ENCODE results near the gene RTEL1.

Gene RTEL1

GRCh38 chr20:63653041-63653973, 4.8 kb upstream of the RTEL1 start, which contains the start of gene STMN3:
STMN3 (minus strand) TSS chr20:63653424; CDS start chr20:63653345, 79 bp downstream.
- no peaks in the 10 kb centered on the region for H3K36me3 ChIP-seq (replicated peaks)
- peak; percentile 72 for DNase-seq
- no peak within 1 kb of the TSS for H3K27ac ChIP-seq
- TF ChIP-seq CTCF (IDR thresholded peaks at IDR 0.05; ENCODE audit: low read depth, low read length, missing control alignments): no peak
- H3K4me3 ChIP-seq (ENCODE audit: low read depth, low read length): peak within 1 kb of the TSS; percentile 49
- in situ Hi-C loops (cut with HindIII; ENCODE audit: low pct_ligation_motif_present, low sequenced_read_pairs): no loop called here
- no peaks in the 10 kb centered on the region for H3K27me3 ChIP-seq (replicated peaks)

GRCh38 chr20:63653974-63654668, 4.0 kb upstream of the RTEL1 start:
- no peak for TF ChIP-seq CTCF (IDR thresholded peaks at IDR 0.05; ENCODE audit: low read depth, low read length, missing control alignments)
- Histone ChIP-seq H3K27me3 (replicated peaks) (no peaks in the 10 kb centered on the region), H3K36me3 (replicated peaks) (no peaks in the 10 kb centered on the region), H3K4me3 (ENCODE audit: low read depth, low read length) (no peak overlapping the region), H3K27ac (no peak overlapping the region)
- no peak for DNase-seq
- in situ Hi-C loops (cut with HindIII; ENCODE audit: low pct_ligation_motif_present, low sequenced_read_pairs): no loop called here

GRCh38 chr20:63655249-63655648, 2.9 kb upstream of the RTEL1 start:
- Histone ChIP-seq H3K4me3 (ENCODE audit: low read depth, low read length) (no peak overlapping the region), H3K27ac (no peak overlapping the region), H3K36me3 (replicated peaks) (no peaks in the 10 kb centered on the region), H3K27me3 (replicated peaks) (no peaks in the 10 kb centered on the region)
- TF ChIP-seq CTCF (IDR thresholded peaks at IDR 0.05; ENCODE audit: low read depth, low read length, missing control alignments): no peak
- in situ Hi-C loops (cut with HindIII; ENCODE audit: low pct_ligation_motif_present, low sequenced_read_pairs): no loop called here
- no peak for DNase-seq

- TF ChIP-seq CTCF (IDR thresholded peaks at IDR 0.05; ENCODE audit: low read depth, low read length, missing control alignments): no peak
- Histone ChIP-seq H3K36me3 (replicated peaks) (no peaks in the 10 kb centered on the region), H3K27ac (no peak overlapping the region), H3K4me3 (ENCODE audit: low read depth, low read length) (no peak overlapping the region), H3K27me3 (replicated peaks) (no peaks in the 10 kb centered on the region)
- in situ Hi-C loops (cut with HindIII; ENCODE audit: low pct_ligation_motif_present, low sequenced_read_pairs): no loop called here
- no peak for DNase-seq
These were observed 1.7 kb upstream of the RTEL1 start for GRCh38 chr20:63656451-63656850.

GRCh38 chr20:63657260-63657936, 714 bp upstream of the RTEL1 start:
- TF ChIP-seq CTCF (IDR thresholded peaks at IDR 0.05; ENCODE audit: low read depth, low read length, missing control alignments): no peak
- H3K36me3 ChIP-seq (replicated peaks): peaks cover 9% of the 10 kb centered on the region
- no peak for DNase-seq

More at GRCh38 chr20:63657260-63657936, 714 bp upstream of the RTEL1 start:
- Histone ChIP-seq H3K27ac (peak overlapping the region; percentile 41), H3K4me3 (ENCODE audit: low read depth, low read length) (peak overlapping the region; percentile 90), H3K27me3 (replicated peaks) (no peaks in the 10 kb centered on the region)
- in situ Hi-C loops (cut with HindIII; ENCODE audit: low pct_ligation_motif_present, low sequenced_read_pairs): no loop called here

Data from brain microvascular endothelial cell (primary cell).